Endodermal cell (in vitro differentiated cells): ENCODE results near the gene CDH2. TPM values are rescaled to one million over a fixed set of nuclear protein-coding genes. Genes with fewer than 3 reads are reported as not detected.

Source experiments
- DNase-seq: peaks from one replicate; pipeline ENCODE4 v3.0.0-alpha.2; 2017
- H3K27ac ChIP-seq: 2 replicates; pipeline ENCODE4 v1.5.1; 2013; ENCODE audit warnings: mild to moderate bottlenecking, low read depth, low read length, moderate library complexity
- H3K27me3 ChIP-seq: 2 replicates; pipeline ENCODE4 v1.6.1; 2013; ENCODE audit warnings: mild to moderate bottlenecking, low read length, moderate library complexity; ENCODE audit not compliant: insufficient read depth, control insufficient read depth, poor library complexity, severe bottlenecking
- H3K36me3 ChIP-seq: 2 replicates; pipeline ENCODE4 v1.7.0; 2013; ENCODE audit warnings: mild to moderate bottlenecking, low read length, moderate library complexity; ENCODE audit not compliant: control insufficient read depth, insufficient read depth
- H3K4me1 ChIP-seq: one replicate; pipeline ENCODE4 v1.7.0; 2013; ENCODE audit warnings: low read length; ENCODE audit not compliant: control insufficient read depth, insufficient read depth
- H3K4me3 ChIP-seq: 2 replicates; pipeline ENCODE4 v1.5.1; 2013; ENCODE audit warnings: mild to moderate bottlenecking, low read length, moderate library complexity
- H3K9ac ChIP-seq: 2 replicates; pipeline ENCODE4 v1.6.1; 2013; ENCODE audit warnings: mild to moderate bottlenecking, low read length, moderate library complexity; ENCODE audit not compliant: poor library complexity, severe bottlenecking; ENCODE audit errors: extremely low read depth
- H3K9me3 ChIP-seq: 2 replicates; pipeline ENCODE4 v1.6.1; 2013; ENCODE audit warnings: mild to moderate bottlenecking, low read length, moderate library complexity; ENCODE audit not compliant: control insufficient read depth
- H3K27ac Mint-ChIP-seq: 2 replicates; pipeline ENCODE4 v1.8.0; 2020; ENCODE audit warnings: mixed read lengths
- H3K27me3 Mint-ChIP-seq: 2 replicates; pipeline ENCODE4 v1.8.0; 2021; ENCODE audit warnings: mild to moderate bottlenecking, mixed read lengths; ENCODE audit not compliant: insufficient read depth
- H3K36me3 Mint-ChIP-seq: 2 replicates; pipeline ENCODE4 v1.8.0; 2020; ENCODE audit warnings: low read depth, mixed read lengths
- H3K4me1 Mint-ChIP-seq: 2 replicates; pipeline ENCODE4 v1.8.0; 2020; ENCODE audit warnings: mixed read lengths
- H3K4me3 Mint-ChIP-seq: 2 replicates; pipeline ENCODE4 v1.8.0; 2020; ENCODE audit warnings: mild to moderate bottlenecking, moderate library complexity, mixed read lengths
- H3K9me3 Mint-ChIP-seq: 2 replicates; pipeline ENCODE4 v1.8.0; 2020; ENCODE audit warnings: mild to moderate bottlenecking, mixed read lengths
- WGBS, 2 experiments: methylation state at CpG; one replicate each; pipeline versions ENCODE4 v1.1.5 to v1.1.7; 2013; ENCODE audit warnings: missing lambda C conversion rate in 2 of 2, mixed read lengths in 1 of 2; ENCODE audit not compliant: insufficient coverage in 1 of 2, insufficient read length in 1 of 2; 5-methylcytosine and 5-hydroxymethylcytosine counted together
- total RNA-seq, 2 donors: library from RNA; stranded (reverse); fragmentation: NEBNext Ultra II Directional in 1 of 2; extraction: Animal tissue kit (Norgen Biotek cat#: 25700) in 1 of 2; gene quantifications; 2 replicates in 1 of 2; 3 replicates in 1 of 2; pipeline ENCODE4 v1.2.1, GENCODE V29; 2021
- TF ChIP-seq, protein P1 (sequence below): fragments of 200-600 bp; sonication (generic); conservative IDR thresholded peaks from 2 replicates; pipeline ENCODE4 v1.5.0; 2021; ENCODE audit warnings: antibody characterized with exemption, mild to moderate bottlenecking

The CDH2 gene
- total RNA-seq, 2 donors from 2014 or later = 486 to 572 TPM

DNA sequence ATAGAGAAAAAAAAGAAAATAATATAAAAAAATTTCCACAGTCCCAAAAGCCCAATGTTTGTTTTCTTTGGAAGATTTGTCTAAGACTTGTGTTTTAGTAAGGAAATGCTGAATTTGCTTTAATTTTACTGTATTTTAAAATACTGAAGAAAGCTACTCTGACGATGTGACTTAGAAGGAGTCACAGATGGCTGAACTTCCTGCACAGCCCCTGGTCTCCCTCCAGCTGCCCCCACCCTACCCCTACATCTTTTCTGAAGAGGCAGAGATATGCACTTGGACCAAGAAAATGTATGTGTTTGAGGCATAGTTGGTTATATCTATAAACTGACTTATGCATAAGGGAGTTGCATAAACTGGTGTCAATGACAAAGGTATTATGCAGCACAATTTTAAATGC, 172.3 kb downstream of the CDH2 start:
- no peak overlapping the region for H3K27ac ChIP-seq
- H3K4me3 ChIP-seq = no peak overlapping the region
- no peaks in the 10 kb centered on the region for H3K27me3 Mint-ChIP-seq
- no peaks in the 10 kb centered on the region for H3K27me3 ChIP-seq
- peaks cover 8% of the 10 kb centered on the region for H3K4me1 Mint-ChIP-seq
- TF ChIP-seq, protein P1, sequence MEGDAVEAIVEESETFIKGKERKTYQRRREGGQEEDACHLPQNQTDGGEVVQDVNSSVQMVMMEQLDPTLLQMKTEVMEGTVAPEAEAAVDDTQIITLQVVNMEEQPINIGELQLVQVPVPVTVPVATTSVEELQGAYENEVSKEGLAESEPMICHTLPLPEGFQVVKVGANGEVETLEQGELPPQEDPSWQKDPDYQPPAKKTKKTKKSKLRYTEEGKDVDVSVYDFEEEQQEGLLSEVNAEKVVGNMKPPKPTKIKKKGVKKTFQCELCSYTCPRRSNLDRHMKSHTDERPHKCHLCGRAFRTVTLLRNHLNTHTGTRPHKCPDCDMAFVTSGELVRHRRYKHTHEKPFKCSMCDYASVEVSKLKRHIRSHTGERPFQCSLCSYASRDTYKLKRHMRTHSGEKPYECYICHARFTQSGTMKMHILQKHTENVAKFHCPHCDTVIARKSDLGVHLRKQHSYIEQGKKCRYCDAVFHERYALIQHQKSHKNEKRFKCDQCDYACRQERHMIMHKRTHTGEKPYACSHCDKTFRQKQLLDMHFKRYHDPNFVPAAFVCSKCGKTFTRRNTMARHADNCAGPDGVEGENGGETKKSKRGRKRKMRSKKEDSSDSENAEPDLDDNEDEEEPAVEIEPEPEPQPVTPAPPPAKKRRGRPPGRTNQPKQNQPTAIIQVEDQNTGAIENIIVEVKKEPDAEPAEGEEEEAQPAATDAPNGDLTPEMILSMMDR = no peak
- DNase-seq = no peak
- no peak overlapping the region for H3K27ac Mint-ChIP-seq
- H3K4me3 Mint-ChIP-seq = no peak overlapping the region
- peaks cover 5% of the 10 kb centered on the region for H3K4me1 ChIP-seq
- peaks cover 96% of the 10 kb centered on the region for H3K36me3 ChIP-seq
- WGBS, 2 experiments = 100% methylated on average over 1 of the region's 1 CpG; no CpG with 5 or more reads in 1 of the 2 experiments
- no peaks in the 10 kb centered on the region for H3K9me3 ChIP-seq
- H3K9ac ChIP-seq = no peak overlapping the region
- no peaks in the 10 kb centered on the region for H3K9me3 Mint-ChIP-seq
- peaks cover 83% of the 10 kb centered on the region for H3K36me3 Mint-ChIP-seq

- H3K9me3 Mint-ChIP-seq = no peaks in the 10 kb centered on the region
- H3K27ac Mint-ChIP-seq = no peak overlapping the region
- H3K27me3 Mint-ChIP-seq = no peaks in the 10 kb centered on the region
- Histone ChIP-seq H3K27me3 (no peaks in the 10 kb centered on the region), H3K4me1 (no peaks in the 10 kb centered on the region), H3K9me3 (no peaks in the 10 kb centered on the region), H3K36me3 (peaks cover 96% of the 10 kb centered on the region), H3K27ac (no peak overlapping the region), H3K9ac (no peak overlapping the region), H3K4me3 (no peak overlapping the region)
- no peak for DNase-seq
- H3K4me1 Mint-ChIP-seq = no peaks in the 10 kb centered on the region
- WGBS, 2 experiments = 88 to 97% methylated on average over 3 to 5 of the region's 5 CpGs
- TF ChIP-seq, protein P1 = no peak
- H3K4me3 Mint-ChIP-seq = no peak overlapping the region
- peaks cover 82% of the 10 kb centered on the region for H3K36me3 Mint-ChIP-seq
Measured at GRCh38 chr18:28003451-28003850, 173.5 kb downstream of the CDH2 start.

DNA sequence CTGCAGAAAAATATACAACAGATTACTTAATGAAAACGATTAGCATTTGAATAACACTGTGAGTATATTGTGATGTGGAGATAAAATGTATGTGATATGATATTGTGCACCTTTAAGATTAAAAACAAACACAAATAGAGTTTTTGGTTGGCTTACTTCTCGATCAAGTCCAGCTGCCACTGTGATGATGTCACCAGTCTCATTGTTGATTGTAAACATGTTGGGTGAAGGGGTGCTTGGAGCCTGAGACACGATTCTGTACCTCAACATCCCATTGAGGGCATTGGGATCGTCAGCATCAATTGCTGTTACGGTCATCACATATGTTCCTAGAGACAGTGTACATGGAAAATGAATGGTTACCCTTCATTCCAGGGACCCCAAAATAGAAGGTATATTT, 174.1 kb downstream of the CDH2 start:
- Mint-ChIP-seq H3K9me3 (no peaks in the 10 kb centered on the region), H3K4me3 (no peak overlapping the region), H3K27ac (peak overlapping the region; percentile 68), H3K27me3 (no peaks in the 10 kb centered on the region), H3K4me1 (no peaks in the 10 kb centered on the region), H3K36me3 (peaks cover 82% of the 10 kb centered on the region)
- no peak overlapping the region for H3K4me3 ChIP-seq
- H3K9ac ChIP-seq = no peak overlapping the region
- H3K27me3 ChIP-seq = no peaks in the 10 kb centered on the region
- H3K27ac ChIP-seq = no peak overlapping the region
- no peaks in the 10 kb centered on the region for H3K9me3 ChIP-seq
- H3K36me3 ChIP-seq = peaks cover 96% of the 10 kb centered on the region
- 96 to 100% methylated on average over 1 to 5 of the region's 5 CpGs for WGBS, 2 experiments
- TF ChIP-seq, protein P1 = no peak
- H3K4me1 ChIP-seq = no peaks in the 10 kb centered on the region
- DNase-seq = no peak
